SK-N-SH (cell line): ENCODE results near the gene SERPINI2. TPM values are rescaled to one million over a fixed set of nuclear protein-coding genes. Genes with fewer than 3 reads are reported as not detected.
A peak's percentile ranks its signal among the peaks of the same experiment; 100 is the strongest.

Experiments used
- CTCF ChIA-PET: fragments of 300-600, 350-600 bp; formaldehyde crosslinking; extraction: SDS; loops from one replicate; lab custom pipeline; 2021; lab: Yijun Ruan, JAX
- POLR2A ChIA-PET: fragments of 350-600 bp; sonication (Branson Sonifier 250); formaldehyde crosslinking; extraction: SDS; loops from one replicate; lab custom pipeline; 2020; ENCODE audit warnings: antibody characterized with exemption, inconsistent platforms; lab: Yijun Ruan, JAX
- DNase-seq: peaks from one replicate; pipeline ENCODE4 v3.0.0; 2012
- H2AFZ ChIP-seq: fragments of 200-600 bp; sonication (generic); 2 replicates; pipeline ENCODE4 v1.8.1; 2016; ENCODE audit warnings: antibody characterized with exemption, mild to moderate bottlenecking, low read depth
- H3F3A ChIP-seq: fragments of 200-600 bp; sonication (generic); replicated peaks from 2 replicates; pipeline ENCODE3; 2016; ENCODE audit warnings: antibody characterized with exemption, mild to moderate bottlenecking; ENCODE audit not compliant: insufficient read depth
- H3K27ac ChIP-seq, 2 experiments: fragments of 200-500 bp in 1 of 2; fragments of 200-600 bp in 1 of 2; sonication (Bioruptor generic) in 1 of 2; sonication (generic), shearing (Covaris generic) in 1 of 2; 2 replicates each; pipeline versions ENCODE4 v1.5.1 to v1.6.1; 2014 to 2016; ENCODE audit warnings: low read depth in 2 of 2, inconsistent platforms in 1 of 2, low read length in 1 of 2, mild to moderate bottlenecking in 1 of 2, mixed read lengths in 1 of 2
- H3K27me3 ChIP-seq: fragments of 200-600 bp; sonication (generic), shearing (Covaris generic); 2 replicates; pipeline ENCODE4 v1.6.1; 2016; ENCODE audit warnings: mixed run types; ENCODE audit not compliant: insufficient read depth
- H3K36me3 ChIP-seq, 2 experiments: fragments of 200-500 bp in 1 of 2; fragments of 200-600 bp in 1 of 2; sonication (Bioruptor generic) in 1 of 2; sonication (generic) in 1 of 2; replicated peaks in 1 of 2; 2 replicates each; pipeline versions ENCODE3 to v1.5.1; 2014 to 2016; ENCODE audit warnings: low read length in 1 of 2, mild to moderate bottlenecking in 1 of 2; ENCODE audit not compliant: insufficient read depth in 2 of 2, control insufficient read depth in 1 of 2
- H3K4me1 ChIP-seq, 2 experiments: fragments of 200-500 bp in 1 of 2; fragments of 200-600 bp in 1 of 2; sonication (Bioruptor generic) in 1 of 2; sonication (generic), shearing (Covaris generic) in 1 of 2; 2 replicates each; pipeline versions ENCODE4 v1.5.1 to v1.6.1; 2014 to 2016; ENCODE audit warnings: low read depth in 1 of 2, low read length in 1 of 2, mixed run types in 1 of 2; ENCODE audit not compliant: insufficient read depth in 2 of 2, control insufficient read depth in 1 of 2
- H3K4me2 ChIP-seq: fragments of 200-600 bp; sonication (generic), shearing (Covaris generic); 2 replicates; pipeline ENCODE4 v1.6.1; 2017; ENCODE audit warnings: mixed run types
- H3K4me3 ChIP-seq, 2 experiments: fragments of 200-500 bp in 1 of 2; fragments of 200-600 bp in 1 of 2; sonication (Bioruptor generic) in 1 of 2; sonication (generic), shearing (Covaris generic) in 1 of 2; 2 replicates each; pipeline versions ENCODE4 v1.5.1 to v1.8.1; 2014 to 2016; ENCODE audit warnings: low read depth in 2 of 2, inconsistent platforms in 1 of 2, low read length in 1 of 2, mild to moderate bottlenecking in 1 of 2, mixed read lengths in 1 of 2, moderate library complexity in 1 of 2
- H3K79me2 ChIP-seq: fragments of 200-600 bp; sonication (generic); 2 replicates; pipeline ENCODE4 v1.8.1; 2017; ENCODE audit warnings: mild to moderate bottlenecking; ENCODE audit not compliant: insufficient read depth
- H3K9ac ChIP-seq: fragments of 200-600 bp; sonication (generic); 2 replicates; pipeline ENCODE4 v1.6.1; 2017; ENCODE audit warnings: mixed run types
- H3K9me2 ChIP-seq: fragments of 200-600 bp; sonication (generic); 2 replicates; pipeline ENCODE4 v1.6.1; 2017; ENCODE audit warnings: mixed run types
- H3K9me3 ChIP-seq: fragments of 200-600 bp; sonication (generic); 2 replicates; pipeline ENCODE4 v1.6.1; 2017; ENCODE audit warnings: mixed run types, mild to moderate bottlenecking, moderate library complexity
- H4K20me1 ChIP-seq: fragments of 200-600 bp; sonication (generic); 2 replicates; pipeline ENCODE4 v1.6.1; 2017; ENCODE audit warnings: mild to moderate bottlenecking, mixed run types; ENCODE audit not compliant: insufficient read depth
- MEF2A ChIP-seq: IDR thresholded peaks from 2 replicates; pipeline ENCODE4 v1.4.0; 2012; ENCODE audit warnings: low read depth, borderline replicate concordance
- RAD21 ChIP-seq: IDR thresholded peaks from 2 replicates; pipeline ENCODE4 v1.6.1; 2012; ENCODE audit warnings: mild to moderate bottlenecking, low read length
- SIN3A ChIP-seq: IDR thresholded peaks from 2 replicates; pipeline ENCODE4 v1.6.1; 2012; ENCODE audit warnings: low read depth, mild to moderate bottlenecking, low read length, moderate library complexity, borderline replicate concordance
- USF2 ChIP-seq: fragments of 150-350 bp; IDR thresholded peaks from 2 replicates; pipeline ENCODE4 v1.6.1; 2017; ENCODE audit warnings: antibody characterized with exemption, low read length, low read depth, borderline replicate concordance
- WGBS: methylation state at CpG from one replicate; pipeline ENCODE4 v1.1.6; 2017; ENCODE audit warnings: low lambda C conversion rate; 5-methylcytosine and 5-hydroxymethylcytosine counted together
- polyA plus RNA-seq, 3 experiments: library from polyadenylated mRNA; depleted of rRNA; stranded (reverse); fragments of >200 nt; gene quantifications; 2 replicates each; pipeline ENCODE4 v1.2.3, GENCODE V29; 2012
- TF ChIP-seq, protein P1 (sequence below): fragments of 200-600 bp; sonication (generic); IDR thresholded peaks from 2 replicates; pipeline ENCODE4 v1.6.1; 2017; ENCODE audit warnings: antibody characterized with exemption, mild to moderate bottlenecking, moderate library complexity

The SERPINI2 gene
- polyA plus RNA-seq, 1 of the 3 experiments (the other 2 are of a cell fraction): not detected

GRCh38 chr3:167396075-167396474 is 77.8 kb downstream of the SERPINI2 start:
- TF ChIP-seq MEF2A (no peak), SIN3A (no peak), USF2 (no peak)
- Histone ChIP-seq H3K27ac (no peak overlapping the region), H3K4me3 (no peak overlapping the region), H3K36me3 (no peaks in the 10 kb centered on the region), H4K20me1 (no peaks in the 10 kb centered on the region), H3K79me2 (no peaks in the 10 kb centered on the region), H3K9me2 (no peaks in the 10 kb centered on the region), H2AFZ (no peak overlapping the region), H3K4me1 (no peaks in the 10 kb centered on the region), H3F3A (no peaks in the 10 kb centered on the region), H3K27me3 (no peaks in the 10 kb centered on the region), H3K4me2 (no peak overlapping the region), H3K9ac (no peak overlapping the region), H3K9me3 (no peaks in the 10 kb centered on the region)
- POLR2A ChIA-PET: no interaction called here
- CTCF ChIA-PET: interaction anchor here (0.6 to 1.8 kb wide), 2 partner anchors 13 to 16 kb away, joined by 3 to 4 read pairs; partner anchors contain the start of gene ZBBX
- no peak for DNase-seq
- 35% methylated on average over 2 of the region's 2 CpGs for WGBS

DNA sequence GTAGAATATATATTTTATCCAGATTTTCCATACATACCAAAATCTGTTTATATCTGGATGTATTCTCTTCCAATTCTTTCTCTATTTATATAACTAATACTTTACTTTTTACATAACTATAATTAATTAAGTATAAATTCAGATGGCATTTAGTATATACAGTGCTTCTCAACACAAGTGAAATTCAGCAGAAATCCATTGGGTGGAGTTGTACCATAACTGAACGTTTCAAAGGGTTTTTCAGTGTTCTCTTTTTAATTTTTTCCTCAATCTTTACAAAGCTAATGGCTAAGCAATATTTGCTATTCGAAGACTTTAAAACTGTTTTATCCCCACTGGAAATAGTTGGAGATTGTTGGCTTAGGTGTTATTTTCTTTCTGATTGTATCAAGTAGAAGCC is 79.8 kb downstream of the SERPINI2 start:
- Histone ChIP-seq H3K9me2 (no peaks in the 10 kb centered on the region), H3K36me3 (no peaks in the 10 kb centered on the region), H3K79me2 (no peaks in the 10 kb centered on the region), H3K9me3 (no peaks in the 10 kb centered on the region), H3F3A (no peaks in the 10 kb centered on the region), H3K4me3 (no peak overlapping the region), H3K4me2 (no peak overlapping the region), H3K27me3 (no peaks in the 10 kb centered on the region), H3K4me1 (no peaks in the 10 kb centered on the region), H2AFZ (no peak overlapping the region), H3K27ac (no peak overlapping the region), H3K9ac (no peak overlapping the region), H4K20me1 (no peaks in the 10 kb centered on the region)
- TF ChIP-seq MEF2A (no peak), RAD21 (peak; percentile 42; the same call in 1 of the 2 replicates)
- TF ChIP-seq, protein P1, sequence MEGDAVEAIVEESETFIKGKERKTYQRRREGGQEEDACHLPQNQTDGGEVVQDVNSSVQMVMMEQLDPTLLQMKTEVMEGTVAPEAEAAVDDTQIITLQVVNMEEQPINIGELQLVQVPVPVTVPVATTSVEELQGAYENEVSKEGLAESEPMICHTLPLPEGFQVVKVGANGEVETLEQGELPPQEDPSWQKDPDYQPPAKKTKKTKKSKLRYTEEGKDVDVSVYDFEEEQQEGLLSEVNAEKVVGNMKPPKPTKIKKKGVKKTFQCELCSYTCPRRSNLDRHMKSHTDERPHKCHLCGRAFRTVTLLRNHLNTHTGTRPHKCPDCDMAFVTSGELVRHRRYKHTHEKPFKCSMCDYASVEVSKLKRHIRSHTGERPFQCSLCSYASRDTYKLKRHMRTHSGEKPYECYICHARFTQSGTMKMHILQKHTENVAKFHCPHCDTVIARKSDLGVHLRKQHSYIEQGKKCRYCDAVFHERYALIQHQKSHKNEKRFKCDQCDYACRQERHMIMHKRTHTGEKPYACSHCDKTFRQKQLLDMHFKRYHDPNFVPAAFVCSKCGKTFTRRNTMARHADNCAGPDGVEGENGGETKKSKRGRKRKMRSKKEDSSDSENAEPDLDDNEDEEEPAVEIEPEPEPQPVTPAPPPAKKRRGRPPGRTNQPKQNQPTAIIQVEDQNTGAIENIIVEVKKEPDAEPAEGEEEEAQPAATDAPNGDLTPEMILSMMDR: peak; percentile 21; the same call in 1 of the 2 replicates
- ChIA-PET CTCF (interaction anchor here (0.6 to 1.6 kb wide), 4 partner anchors 14 to 488 kb away, joined by 3 to 7 read pairs (median 4); partner anchors contain the start of gene ZBBX), POLR2A (no interaction called here)
- DNase-seq: no peak
- 0% methylated on average over 2 of the region's 2 CpGs for WGBS

Other genes with a start within 250 kb of the SERPINI2 start
- gene ZBBX, start 93.7 kb downstream of the SERPINI2 start, polyA plus RNA-seq (2012; rRNA removed): 0.18 and 0.50 TPM in 2 replicates
- not detected in 2 replicates for gene WDR49, start 179.9 kb upstream of the SERPINI2 start, polyA plus RNA-seq (2012; rRNA removed)